Fibroblast of gingiva (primary cell): ENCODE data around the gene RNU1-3.
A peak's percentile ranks its signal among the peaks of the same experiment; 100 is the strongest.
"Not testable (repeated sequence)": the region's sequence is repeated elsewhere in the genome, so short reads cannot be mapped to it uniquely, and the experiment has no call there.

Experiments used
- DNase-seq: peaks from one replicate; pipeline ENCODE4 v3.0.0-alpha.2; 2011; ENCODE audit warnings: low read depth

The RNU1-3 gene

GRCh38 chr1:16651560-16651959, 15.2 kb downstream of the RNU1-3 start:
- not testable (repeated sequence) for DNase-seq

GRCh38 chr1:16649960-16650359, 16.8 kb downstream of the RNU1-3 start:
- not testable (repeated sequence) for DNase-seq

DNA sequence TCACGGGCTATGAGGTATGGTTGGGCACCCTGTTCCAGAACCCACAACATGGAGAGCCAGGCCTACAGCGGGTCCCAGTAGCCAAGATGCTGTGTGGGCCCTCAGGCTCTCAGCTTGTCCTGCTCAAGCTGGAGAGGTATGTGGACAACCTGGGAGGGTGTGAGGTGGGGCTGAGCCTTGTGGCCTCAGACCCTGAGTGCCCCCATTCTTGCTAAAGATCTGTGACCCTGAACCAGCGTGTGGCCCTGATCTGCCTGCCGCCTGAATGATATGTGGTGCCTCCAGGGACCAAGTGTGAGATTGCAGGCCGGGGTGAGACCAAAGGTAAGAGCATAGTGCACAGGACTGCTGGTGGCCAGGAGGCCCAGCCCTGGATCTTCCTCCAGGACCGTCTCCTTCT, 17.4 kb downstream of the RNU1-3 start:
- DNase-seq, result not testable (repeated sequence)

GRCh38 chr1:16648756-16649155, 18.0 kb downstream of the RNU1-3 start:
- DNase-seq, result not testable (repeated sequence)

DNA sequence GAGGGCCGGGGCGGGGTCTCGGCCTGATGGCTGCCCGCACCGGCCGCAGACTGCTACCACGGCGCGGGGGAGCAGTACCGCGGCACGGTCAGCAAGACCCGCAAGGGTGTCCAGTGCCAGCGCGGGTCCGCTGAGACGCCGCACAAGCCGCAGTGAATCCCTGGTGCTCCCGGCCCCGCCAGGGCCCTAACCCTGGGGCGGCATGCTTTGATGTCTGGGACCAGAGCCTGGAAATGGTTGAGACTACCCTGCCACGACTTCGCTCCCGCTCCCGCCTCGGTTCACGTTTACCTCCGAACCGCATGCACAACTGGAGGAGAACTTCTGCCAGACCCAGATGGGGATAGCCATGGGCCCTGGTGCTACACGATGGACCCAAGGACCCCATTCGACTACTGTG, 18.5 kb downstream of the RNU1-3 start:
- not testable (repeated sequence) for DNase-seq

DNA sequence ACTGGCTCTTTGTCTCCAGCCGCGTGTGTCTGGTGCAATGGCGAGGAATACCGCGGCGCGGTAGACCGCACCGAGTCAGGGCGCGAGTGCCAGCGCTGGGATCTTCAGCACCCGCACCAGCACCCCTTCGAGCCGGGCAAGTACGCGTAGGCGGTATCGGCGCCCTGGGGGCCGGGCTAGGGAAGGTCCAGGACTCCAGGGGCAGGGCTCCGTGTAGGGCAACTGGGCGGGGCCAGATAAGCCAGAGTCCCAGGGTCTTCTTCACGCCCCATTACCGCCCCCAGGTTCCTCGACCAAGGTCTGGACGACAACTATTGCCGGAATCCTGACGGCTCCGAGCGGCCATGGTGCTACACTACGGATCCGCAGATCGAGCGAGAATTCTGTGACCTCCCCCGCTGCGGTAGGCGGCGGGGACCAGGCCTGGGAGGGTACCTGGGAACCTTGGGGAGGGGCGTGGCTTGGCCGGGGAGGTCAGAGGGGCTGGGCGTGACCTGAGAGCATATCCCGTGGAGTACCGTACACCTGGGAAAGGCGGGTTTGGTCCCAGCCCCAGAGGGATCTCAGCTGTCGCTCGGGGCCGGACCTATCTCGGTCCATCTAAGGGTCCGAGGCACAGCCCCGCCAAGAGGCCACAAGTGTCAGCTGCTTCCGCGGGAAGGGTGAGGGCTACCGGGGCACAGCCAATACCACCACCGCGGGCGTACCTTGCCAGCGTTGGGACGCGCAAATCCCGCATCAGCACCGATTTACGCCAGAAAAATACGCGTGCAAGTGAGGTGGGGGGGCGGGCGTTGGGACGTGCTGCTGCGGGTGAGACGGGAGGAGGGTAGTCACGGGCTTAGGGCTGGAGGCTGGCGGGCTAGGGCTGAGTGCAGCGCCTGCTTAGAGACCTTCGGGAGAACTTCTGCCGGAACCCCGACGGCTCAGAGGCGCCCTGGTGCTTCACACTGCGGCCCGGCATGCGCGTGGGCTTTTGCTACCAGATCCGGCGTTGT, 19.3 kb downstream of the RNU1-3 start:
- DNase-seq, result not testable (repeated sequence)

- not testable (repeated sequence) for DNase-seq
These were observed 20.0 kb downstream of the RNU1-3 start for GRCh38 chr1:16646716-16647115.

DNA sequence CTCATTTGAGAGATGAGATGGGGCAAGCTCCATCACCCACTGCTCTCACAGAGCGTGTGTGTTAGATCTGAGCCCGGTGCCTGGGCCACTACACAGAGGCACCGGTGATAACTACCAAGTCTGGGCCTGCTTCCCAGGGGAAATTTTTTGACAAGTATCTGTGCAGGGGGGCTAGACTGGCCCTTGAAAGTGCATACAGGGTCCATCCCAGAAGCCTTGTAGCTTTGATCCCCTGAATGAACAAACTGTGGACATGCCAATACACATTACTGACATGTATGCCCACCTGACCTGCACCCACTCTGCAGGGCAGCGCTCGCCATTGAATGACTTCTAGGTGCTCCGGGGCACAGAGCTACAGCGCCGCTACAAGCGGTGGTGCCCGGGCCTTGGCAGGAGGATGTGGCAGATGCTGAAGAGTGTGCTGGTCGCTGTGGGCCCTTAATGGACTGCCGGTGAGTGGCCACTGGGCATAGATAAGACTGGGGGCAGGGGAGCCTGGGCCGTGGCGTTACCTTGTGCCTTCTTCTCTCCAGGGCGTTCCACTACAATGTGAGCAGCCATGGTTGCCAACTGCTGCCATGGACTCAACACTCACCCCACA, 20.6 kb downstream of the RNU1-3 start:
- not testable (repeated sequence) for DNase-seq

DNA sequence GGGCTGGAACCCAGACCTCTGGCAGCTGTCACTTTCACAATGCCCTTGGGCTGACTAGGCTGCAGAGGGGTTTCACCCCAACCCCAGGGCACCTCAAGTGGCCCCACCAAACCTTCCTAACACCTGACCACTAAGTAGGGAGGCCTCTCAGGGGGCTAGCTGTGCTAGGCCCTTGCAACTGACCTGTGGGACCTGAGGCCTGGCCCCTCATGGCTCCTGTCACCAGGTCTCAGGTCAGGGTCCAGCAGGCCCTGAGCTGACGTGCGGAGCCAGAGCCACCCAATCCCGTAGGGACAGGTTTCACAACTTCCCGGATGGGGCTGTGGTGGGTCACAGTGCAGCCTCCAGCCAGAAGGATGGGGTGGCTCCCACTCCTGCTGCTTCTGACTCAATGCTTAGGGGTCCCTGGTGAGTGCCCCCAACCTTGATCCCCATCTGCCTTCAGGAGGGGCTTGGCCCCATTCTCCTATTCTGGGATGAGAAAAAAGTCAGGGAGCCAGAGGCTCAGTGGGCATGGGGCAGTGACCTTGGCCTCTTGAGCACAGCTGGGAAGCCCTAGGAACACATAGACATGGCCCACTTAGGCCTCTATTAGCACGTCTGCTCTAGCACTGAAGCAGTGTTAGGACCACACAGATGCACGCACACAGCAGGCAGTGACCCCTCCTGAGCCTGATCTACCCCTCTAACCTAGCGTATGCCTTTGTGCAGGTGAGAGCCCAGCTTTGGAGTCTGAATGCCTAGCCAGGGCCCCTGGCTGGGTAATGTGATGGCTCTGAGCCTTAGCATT, 21.3 kb downstream of the RNU1-3 start:
- not testable (repeated sequence) for DNase-seq

DNA sequence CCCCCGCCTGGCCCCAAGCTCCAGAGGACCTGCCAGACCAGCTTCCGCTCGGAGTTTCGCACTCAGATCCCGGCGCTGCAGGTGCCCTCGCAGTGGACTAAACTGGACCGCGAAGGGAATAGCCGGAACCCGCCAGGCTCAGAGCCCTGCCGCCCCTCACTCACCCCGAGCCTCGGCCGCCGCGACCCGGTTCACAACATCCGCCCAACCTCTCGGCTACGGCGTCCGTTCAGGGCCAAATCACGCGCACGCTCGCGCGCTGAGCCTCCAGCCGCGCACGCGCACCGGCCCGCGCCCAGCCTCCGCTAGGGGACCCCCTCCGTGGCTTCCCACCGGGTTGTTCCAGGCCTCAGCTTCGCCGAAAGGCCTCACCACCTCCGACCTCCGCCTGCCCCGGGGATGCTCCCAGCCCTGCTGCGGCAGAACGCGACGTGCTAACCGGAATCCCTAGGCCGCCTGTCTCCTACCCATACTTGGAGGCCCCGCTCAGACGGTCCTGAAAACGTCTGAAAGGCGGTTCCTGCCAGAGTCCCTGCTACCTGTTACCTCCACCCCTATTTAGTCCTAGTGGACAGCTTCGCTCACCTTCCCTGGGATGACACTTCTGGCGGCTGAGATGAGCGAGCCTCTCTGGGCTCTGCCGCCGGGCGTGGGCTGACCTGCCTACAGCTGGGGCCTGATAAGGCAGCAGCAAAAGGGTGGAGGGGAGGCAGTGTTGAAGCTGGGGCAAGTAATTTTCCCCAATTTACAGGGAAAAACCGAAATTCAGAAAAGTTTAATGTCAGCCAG, 22.1 kb downstream of the RNU1-3 start:
- DNase-seq, result peak; percentile 98

GRCh38 chr1:16644193-16644481, 22.6 kb downstream of the RNU1-3 start:
- no peak for DNase-seq

DNA sequence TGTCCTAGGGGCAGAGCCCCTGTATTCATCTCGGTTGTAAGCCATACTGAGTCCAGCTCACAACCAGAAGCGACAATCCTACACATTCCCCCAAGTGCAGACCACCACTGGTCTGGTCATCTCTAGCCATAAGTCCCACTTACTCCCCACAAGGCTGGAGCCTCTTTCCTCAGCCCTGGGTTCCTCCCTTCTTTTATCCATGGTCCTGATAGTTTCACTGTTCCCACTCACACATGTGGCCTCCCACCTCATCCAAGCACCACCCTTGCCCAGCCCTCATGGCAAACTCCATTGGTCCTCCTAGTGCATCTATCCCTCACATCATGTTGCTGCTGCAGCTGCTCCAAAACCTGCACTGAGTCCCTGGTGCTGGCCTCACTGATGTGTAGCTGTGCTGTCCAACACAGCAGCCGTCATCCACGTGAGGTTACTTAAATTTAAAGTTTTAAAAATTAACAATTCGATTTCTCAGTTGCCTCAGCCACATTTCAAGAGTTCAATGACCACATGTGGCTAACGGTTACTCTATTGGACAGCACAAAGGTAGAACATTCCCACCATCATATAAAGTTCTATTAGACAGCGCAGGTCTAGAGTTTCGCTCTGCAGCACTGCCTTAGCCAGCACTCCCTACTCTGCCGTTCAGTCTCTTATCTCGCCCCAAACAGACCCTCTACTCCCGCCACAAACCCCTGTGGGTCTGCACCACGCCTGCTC, 23.1 kb downstream of the RNU1-3 start:
- DNase-seq, result not testable (repeated sequence)

GRCh38 chr1:16643001-16643411, 23.7 kb downstream of the RNU1-3 start:
- not testable (repeated sequence) for DNase-seq

DNA sequence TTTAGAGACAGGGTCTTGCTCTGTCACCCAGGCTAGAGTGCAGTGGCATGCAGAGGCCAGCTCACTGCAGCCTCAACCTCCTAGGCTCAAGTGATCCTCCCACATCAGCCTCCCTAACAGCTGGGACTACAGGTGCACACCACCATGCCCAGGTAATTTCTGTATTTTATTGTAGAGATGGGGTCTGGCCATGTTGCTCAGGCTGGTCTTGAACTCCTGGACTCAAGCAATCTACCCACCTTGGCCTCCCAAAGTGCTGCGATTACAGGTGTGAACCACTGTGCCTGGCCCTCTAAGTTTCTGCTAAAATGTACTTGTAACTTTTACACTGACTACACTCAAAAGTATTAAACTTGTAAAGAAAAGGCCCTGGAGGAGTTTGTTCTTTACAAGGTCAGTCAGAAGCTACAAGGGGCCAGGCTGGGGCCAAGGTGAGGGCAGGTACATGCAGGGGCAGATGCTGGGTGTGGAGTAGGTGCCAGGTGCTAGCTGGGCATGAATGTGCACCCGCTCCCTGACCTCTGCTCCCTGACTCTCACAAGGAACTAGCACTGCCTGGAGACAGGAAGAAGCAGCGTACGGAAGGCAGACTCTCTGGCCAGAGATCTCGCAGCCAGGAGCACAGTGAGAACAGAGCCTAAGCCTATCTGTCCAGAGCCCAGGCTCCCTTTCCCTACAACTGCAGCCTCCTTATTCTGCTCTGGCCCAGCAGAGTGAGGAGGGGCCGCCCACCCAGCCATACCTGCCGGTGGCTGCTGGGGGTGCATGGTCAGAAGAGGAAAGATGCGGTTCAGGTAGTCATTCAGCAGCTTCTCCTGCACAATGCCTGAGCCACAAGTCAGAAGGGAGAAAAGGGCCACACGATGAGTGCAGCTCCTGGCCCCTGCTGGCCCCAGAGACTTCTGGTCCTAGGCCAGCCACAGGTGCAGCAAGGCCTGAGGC, 24.5 kb downstream of the RNU1-3 start:
- DNase-seq, result not testable (repeated sequence)

- not testable (repeated sequence) for DNase-seq
These were observed 25.4 kb downstream of the RNU1-3 start for GRCh38 chr1:16641159-16641975.

- DNase-seq, result not testable (repeated sequence)
These were observed 27.4 kb downstream of the RNU1-3 start for GRCh38 chr1:16639091-16640031.

- not testable (repeated sequence) for DNase-seq
These were observed 28.6 kb downstream of the RNU1-3 start for GRCh38 chr1:16637941-16638778.
